Right lobe of liver (tissue), 6 donors: ENCODE measurements around the gene C5. TPM values are rescaled to one million over a fixed set of nuclear protein-coding genes. Genes with fewer than 3 reads are reported as not detected.

Experiments used
- ATAC-seq, 4 donors: fragments of 200-7000 bp; cut with Tn5 transposase; one replicate each; pipeline ENCODE4 v1.9.1; 2020; ENCODE audit warnings: mild to moderate bottlenecking in 4 of 4, moderate library complexity in 4 of 4
- DNase-seq, 3 donors: peaks; one replicate each; pipeline ENCODE4 v3.0.0-alpha.2; 2020
- H3K27ac ChIP-seq, 3 donors: fragments of 200-600 bp; one replicate each; pipeline ENCODE4 v1.8.0; 2022
- H3K27me3 ChIP-seq, 2 donors: fragments of 200-600 bp; one replicate each; pipeline ENCODE4 v1.8.0; 2022
- H3K36me3 ChIP-seq, 4 donors: fragments of 200-600 bp; sonication (generic) in 1 of 4; one replicate each; pipeline versions ENCODE4 v1.5.1 to v1.8.0; 2017 to 2022; ENCODE audit warnings: control low read depth in 1 of 4
- H3K4me1 ChIP-seq, 4 donors: fragments of 200-600 bp; sonication (generic) in 1 of 4; one replicate each; pipeline versions ENCODE4 v1.5.1 to v1.8.0; 2017 to 2022; ENCODE audit warnings: control low read depth in 1 of 4
- H3K4me3 ChIP-seq, 3 donors: fragments of 200-600 bp; one replicate each; pipeline ENCODE4 v1.8.0; 2022
- H3K9me3 ChIP-seq, 4 donors: fragments of 200-600 bp; sonication (generic) in 1 of 4; one replicate each; pipeline versions ENCODE4 v1.5.1 to v1.8.0; 2017 to 2022; ENCODE audit warnings: control low read depth in 1 of 4
- CTCF ChIP-seq, 4 donors: fragments of 200-600 bp in 3 of 4; fragments of 450-650 bp in 1 of 4; IDR thresholded peaks; one replicate each; pipeline versions ENCODE4 v1.5.1 to v1.8.0; 2016 to 2022; ENCODE audit warnings: antibody characterized with exemption in 4 of 4, mild to moderate bottlenecking in 2 of 4
- POLR2A ChIP-seq: fragments of 450-650 bp; IDR thresholded peaks from one replicate; pipeline ENCODE4 v1.6.1; 2017; ENCODE audit warnings: antibody characterized with exemption, mild to moderate bottlenecking
- WGBS: methylation state at CpG from one replicate; pipeline ENCODE4 v1.1.6; 2018; ENCODE audit warnings: low coverage, low lambda C conversion rate; ENCODE audit not compliant: insufficient coverage; ENCODE audit errors: missing lambda C conversion rate; 5-methylcytosine and 5-hydroxymethylcytosine counted together
- intact Hi-C, 2 donors: fragments of 100-400 bp; cut with DNase I; formaldehyde crosslinking; loops; one replicate each; pipeline versions ENCODE4 v1.11.2 to v1.14.1; 2022
- total RNA-seq, 6 experiments: library from RNA; depleted of rRNA in 2 of 6; stranded (reverse); fragments of >200 nt in 2 of 6; fragmentation: NEBNext Ultra II Directional in 3 of 6; extraction: Animal tissue kit (Norgen Biotek cat#: 25700) in 3 of 6; gene quantifications; one replicate each; pipeline versions ENCODE4 v1.1.0 to v1.2.4, GENCODE V29; 2016 to 2023
- donor health status: DM: no; HTN: yes; CAD: no.
- donor health status: DM: no; HTN: no; CAD: no.
- donor health status: DM: no; HTN: no; CAD: no.
- donor health status: DM: no; HTN: yes; CAD: no.
- donor health status: DM: no; HTN: yes; CAD: no.

C5 gene
- total RNA-seq, 6 experiments from 2014 or later, result 251 to 616 (median 411) TPM

DNA sequence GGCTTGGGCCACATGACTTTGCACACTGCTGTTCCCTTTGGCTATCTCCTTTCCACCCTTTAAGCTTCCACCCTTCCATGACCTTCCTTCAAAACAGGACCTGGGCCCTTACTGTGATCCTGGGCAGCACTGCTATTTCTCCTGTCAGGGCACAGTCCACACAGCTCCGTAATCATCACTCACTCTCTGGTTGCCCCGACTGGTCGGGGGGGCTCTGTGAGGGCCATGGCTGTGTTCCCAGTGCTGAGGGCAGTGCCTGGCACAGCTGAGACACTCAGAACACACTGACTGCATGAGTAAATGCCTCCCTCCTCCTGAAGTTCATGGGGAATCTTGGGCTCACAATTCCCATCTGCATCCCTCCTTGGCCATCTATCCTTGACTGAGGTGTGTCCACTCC lies 135.7 kb downstream of the C5 start:
- WGBS, result 80% methylated on average over 2 of the region's 3 CpGs
- Histone ChIP-seq H3K4me3 (no peak overlapping the region), H3K27ac (no peak overlapping the region), H3K36me3 (no peaks in the 10 kb centered on the region), H3K27me3 (no peaks in the 10 kb centered on the region), H3K9me3 (no peaks in the 10 kb centered on the region), H3K4me1 (peaks cover 0 to 6% (median 2%) of the 10 kb centered on the region in 4 donors)
- TF ChIP-seq CTCF (IDR thresholded peaks at IDR 0.05), result no peak
- no peak for TF ChIP-seq POLR2A
- ATAC-seq, result no peak
- DNase-seq, result no peak
- intact Hi-C loops, result no loop called here

- Histone ChIP-seq H3K4me1 (peaks cover 0 to 6% (median 2%) of the 10 kb centered on the region in 4 donors), H3K27ac (no peak overlapping the region), H3K9me3 (no peaks in the 10 kb centered on the region), H3K4me3 (no peak overlapping the region), H3K36me3 (no peaks in the 10 kb centered on the region), H3K27me3 (no peaks in the 10 kb centered on the region)
- intact Hi-C loops, result no loop called here
- ATAC-seq (no peak), DNase-seq (no peak)
- 80% methylated on average over 1 of the region's 4 CpGs for WGBS
- TF ChIP-seq CTCF (IDR thresholded peaks at IDR 0.05) (no peak), POLR2A (no peak)
Observed at GRCh38 chr9:120913647-120914264, 136.3 kb downstream of the C5 start.

DNA sequence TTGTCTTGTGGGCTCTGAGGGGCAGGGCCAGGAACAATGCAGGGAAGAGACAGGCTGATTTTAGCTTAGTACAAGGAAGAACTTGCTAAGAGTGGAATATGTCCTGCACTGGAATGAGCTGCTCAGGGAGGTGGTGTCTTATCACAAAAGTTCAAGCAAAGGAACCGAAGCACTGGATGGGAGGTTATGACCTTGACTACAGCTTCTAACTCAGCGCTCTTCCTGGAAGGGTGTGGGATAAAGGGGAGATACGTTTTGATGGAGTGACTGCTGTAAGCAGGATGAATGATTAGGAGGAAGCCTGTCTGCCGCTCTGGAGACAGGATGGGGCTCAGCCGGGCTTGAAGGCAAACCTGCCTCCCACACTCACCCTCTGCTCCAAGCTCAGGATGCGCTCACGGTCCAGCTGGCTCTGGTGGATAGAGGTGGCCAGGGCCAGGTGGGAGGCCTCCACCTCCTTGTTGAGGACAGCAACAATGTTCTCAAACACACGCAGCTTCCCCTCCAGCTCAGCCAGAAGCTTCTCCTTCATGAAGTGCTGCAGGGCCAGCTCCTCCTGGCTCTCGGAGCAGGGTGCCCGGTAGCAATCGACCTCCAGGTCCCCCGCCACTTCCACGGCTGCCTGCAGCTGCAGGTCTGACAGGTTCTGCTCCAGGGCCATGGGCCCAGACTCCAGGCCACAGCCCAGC lies 137.0 kb downstream of the C5 start:
- no peak for ATAC-seq
- H3K9me3 ChIP-seq, result no peaks in the 10 kb centered on the region
- TF ChIP-seq CTCF (IDR thresholded peaks at IDR 0.05), result no peak
- TF ChIP-seq POLR2A, result no peak
- no peak overlapping the region for H3K4me3 ChIP-seq
- intact Hi-C loops, result no loop called here
- peak in 1 of 3 donors; percentile 41 for DNase-seq
- H3K27me3 ChIP-seq, result no peaks in the 10 kb centered on the region
- H3K4me1 ChIP-seq, result peaks cover 0 to 6% (median 2%) of the 10 kb centered on the region in 4 donors
- H3K36me3 ChIP-seq, result no peaks in the 10 kb centered on the region
- no peak overlapping the region for H3K27ac ChIP-seq
- WGBS, result 86% methylated on average over 2 of the region's 13 CpGs

- TF ChIP-seq CTCF (IDR thresholded peaks at IDR 0.05) (no peak), POLR2A (no peak)
- DNase-seq (no peak), ATAC-seq (no peak)
- no peaks in the 10 kb centered on the region for H3K36me3 ChIP-seq
- H3K4me3 ChIP-seq, result no peak overlapping the region
- H3K4me1 ChIP-seq, result peaks cover 0 to 5% (median 0%) of the 10 kb centered on the region in 4 donors
- intact Hi-C loops, result no loop called here
- H3K9me3 ChIP-seq, result no peaks in the 10 kb centered on the region
- 90% methylated on average over 3 of the region's 9 CpGs for WGBS
- no peak overlapping the region for H3K27ac ChIP-seq
- no peaks in the 10 kb centered on the region for H3K27me3 ChIP-seq
Observed at GRCh38 chr9:120911295-120911837, 138.7 kb downstream of the C5 start.
